HEK293 (cell line): Measurements from ENCODE around the gene TRAF3IP3.

Source experiments
- CTCF ChIA-PET: fragments of 350-600 bp; formaldehyde crosslinking; extraction: SDS; loops from one replicate; lab custom pipeline; 2021; ENCODE audit warnings: antibody characterized with exemption; lab: Yijun Ruan, JAX
- POLR2A ChIA-PET: fragments of 300-600 bp; formaldehyde crosslinking; extraction: SDS; loops from one replicate; lab custom pipeline; 2020; ENCODE audit warnings: antibody characterized with exemption, inconsistent platforms; lab: Yijun Ruan, JAX
- H3K27ac ChIP-seq: fragments of 200-500 bp; sonication (Bioruptor generic); 2 replicates; pipeline ENCODE4 v1.5.1; 2014; ENCODE audit warnings: low read depth, low read length, control low read depth, inconsistent platforms; ENCODE audit errors: extremely low read depth
- H3K36me3 ChIP-seq, 2 experiments: fragments of 200-500 bp in 1 of 2; sonication (Bioruptor generic) in 1 of 2; 1 replicate in 1 of 2; 2 replicates in 1 of 2; pipeline ENCODE4 v1.5.1; 2014 to 2017; ENCODE audit warnings: inconsistent platforms in 2 of 2, low read length in 2 of 2; ENCODE audit not compliant: control insufficient read depth in 2 of 2, insufficient read depth in 1 of 2
- H3K4me1 ChIP-seq: fragments of 200-500 bp; sonication (Bioruptor generic); 2 replicates; pipeline ENCODE4 v1.5.1; 2014; ENCODE audit warnings: mild to moderate bottlenecking, low read length, inconsistent platforms; ENCODE audit not compliant: control insufficient read depth, insufficient read depth
- H3K4me3 ChIP-seq: 2 replicates; pipeline ENCODE4 v1.5.1; 2011; ENCODE audit warnings: low read depth, mild to moderate bottlenecking, control low read depth, low read length, moderate library complexity
- H3K9me3 ChIP-seq: fragments of 200-500 bp; sonication (Bioruptor generic); 2 replicates; pipeline ENCODE4 v1.5.1; 2014; ENCODE audit warnings: low read depth, low read length, inconsistent platforms; ENCODE audit not compliant: control insufficient read depth, insufficient read depth
- HOXA7 ChIP-seq: sonication (generic); formaldehyde crosslinking; IDR thresholded peaks from 2 replicates; pipeline ENCODE4 v1.8.1; 2022; ENCODE audit warnings: missing genetic modification reagents, borderline replicate concordance
- KLF1 ChIP-seq: fragments of 450-650 bp; formaldehyde crosslinking; IDR thresholded peaks from 2 replicates; pipeline ENCODE4 v1.5.1; 2016; ENCODE audit warnings: missing biosample characterization, missing genetic modification characterization
- SALL2 ChIP-seq: fragments of 450-650 bp; formaldehyde crosslinking; IDR thresholded peaks from 2 replicates; pipeline ENCODE4 v1.5.0; 2017; ENCODE audit warnings: missing biosample characterization, mild to moderate bottlenecking, missing genetic modification characterization, borderline replicate concordance
- SETDB1 ChIP-seq: IDR thresholded peaks from one replicate; pipeline ENCODE4 v1.6.1; 2017; ENCODE audit warnings: mild to moderate bottlenecking, low read length, moderate library complexity, mixed read lengths; ENCODE audit not compliant: insufficient read length
- ZBTB1 ChIP-seq: fragments of 450-650 bp; formaldehyde crosslinking; IDR thresholded peaks from 2 replicates; pipeline ENCODE4 v1.5.1; 2016; ENCODE audit warnings: missing biosample characterization, missing genetic modification characterization
- ZBTB21 ChIP-seq: fragments of 450-650 bp; formaldehyde crosslinking; IDR thresholded peaks from 2 replicates; pipeline ENCODE4 v1.5.1; 2017; ENCODE audit warnings: missing biosample characterization, missing genetic modification characterization
- ZBTB44 ChIP-seq: fragments of 450-650 bp; IDR thresholded peaks from 2 replicates; pipeline ENCODE4 v1.5.1; 2018; ENCODE audit warnings: missing biosample characterization, mild to moderate bottlenecking, missing genetic modification characterization
- ZFP69B ChIP-seq: fragments of 450-650 bp; formaldehyde crosslinking; IDR thresholded peaks from 2 replicates; pipeline ENCODE4 v1.5.1; 2016; ENCODE audit warnings: missing biosample characterization, missing genetic modification characterization
- ZNF132 ChIP-seq: fragments of 450-650 bp; formaldehyde crosslinking; IDR thresholded peaks from 2 replicates; pipeline ENCODE4 v1.5.1; 2017; ENCODE audit warnings: missing biosample characterization, missing genetic modification characterization, borderline replicate concordance
- ZNF138 ChIP-seq: fragments of 450-650 bp; formaldehyde crosslinking; IDR thresholded peaks from 2 replicates; pipeline ENCODE4 v1.5.1; 2016; ENCODE audit warnings: missing biosample characterization, missing genetic modification characterization, borderline replicate concordance
- ZNF157 ChIP-seq: fragments of 450-650 bp; formaldehyde crosslinking; IDR thresholded peaks from 2 replicates; pipeline ENCODE4 v1.5.1; 2016; ENCODE audit warnings: missing biosample characterization, missing genetic modification characterization
- ZNF174 ChIP-seq: fragments of 450-650 bp; formaldehyde crosslinking; IDR thresholded peaks from 2 replicates; pipeline ENCODE4 v1.5.0; 2017; ENCODE audit warnings: missing biosample characterization, mild to moderate bottlenecking, missing genetic modification characterization
- ZNF274 ChIP-seq, 2 experiments: fragments of 200-500 bp in 1 of 2; fragments of 450-650 bp in 1 of 2; sonication (Bioruptor generic) in 1 of 2; formaldehyde crosslinking in 1 of 2; IDR thresholded peaks; 2 replicates each; pipeline versions ENCODE4 v1.5.1 to v1.6.1; 2014 to 2016; ENCODE audit warnings: borderline replicate concordance in 1 of 2, inconsistent platforms in 1 of 2, low read length in 1 of 2, missing biosample characterization in 1 of 2, missing genetic modification characterization in 1 of 2
- ZNF280D ChIP-seq: fragments of 450-650 bp; formaldehyde crosslinking; IDR thresholded peaks from 2 replicates; pipeline ENCODE4 v1.5.1; 2016; ENCODE audit warnings: missing biosample characterization, missing genetic modification characterization
- ZNF366 ChIP-seq: fragments of 450-650 bp; formaldehyde crosslinking; conservative IDR thresholded peaks from 2 replicates; pipeline ENCODE4 v1.5.1; 2016; ENCODE audit warnings: missing biosample characterization, missing genetic modification characterization
- ZNF433 ChIP-seq: fragments of 450-650 bp; formaldehyde crosslinking; IDR thresholded peaks from 2 replicates; pipeline ENCODE4 v1.5.1; 2016; ENCODE audit warnings: missing biosample characterization, missing genetic modification characterization, low read depth
- ZNF529 ChIP-seq: fragments of 450-650 bp; formaldehyde crosslinking; IDR thresholded peaks from 2 replicates; pipeline ENCODE4 v1.5.1; 2017; ENCODE audit warnings: missing genetic modification characterization, missing biosample characterization; ENCODE audit not compliant: insufficient replicate concordance
- ZNF560 ChIP-seq: fragments of 450-650 bp; formaldehyde crosslinking; IDR thresholded peaks from 2 replicates; pipeline ENCODE4 v1.5.1; 2017; ENCODE audit warnings: missing biosample characterization, missing genetic modification characterization, borderline replicate concordance
- ZNF571 ChIP-seq: fragments of 450-650 bp; formaldehyde crosslinking; IDR thresholded peaks from 2 replicates; pipeline ENCODE4 v1.5.0; 2017; ENCODE audit warnings: missing biosample characterization, missing genetic modification characterization
- ZNF580 ChIP-seq: fragments of 450-650 bp; formaldehyde crosslinking; IDR thresholded peaks from 2 replicates; pipeline ENCODE4 v1.5.1; 2016; ENCODE audit warnings: missing biosample characterization, missing genetic modification characterization
- ZNF624 ChIP-seq: fragments of 450-650 bp; formaldehyde crosslinking; IDR thresholded peaks from 2 replicates; pipeline ENCODE4 v1.5.1; 2017; ENCODE audit warnings: missing biosample characterization, missing genetic modification characterization
- ZNF639 ChIP-seq: fragments of 450-650 bp; formaldehyde crosslinking; IDR thresholded peaks from 2 replicates; pipeline ENCODE4 v1.5.1; 2016; ENCODE audit warnings: missing biosample characterization, missing genetic modification characterization
- ZNF658 ChIP-seq: fragments of 450-650 bp; formaldehyde crosslinking; IDR thresholded peaks from 2 replicates; pipeline ENCODE4; 2016; ENCODE audit warnings: missing biosample characterization, missing genetic modification characterization
- ZNF670 ChIP-seq: fragments of 450-650 bp; formaldehyde crosslinking; IDR thresholded peaks from 2 replicates; pipeline ENCODE4 v1.5.1; 2016; ENCODE audit warnings: missing biosample characterization, missing genetic modification characterization, low read depth
- ZNF692 ChIP-seq: fragments of 450-650 bp; formaldehyde crosslinking; IDR thresholded peaks from 2 replicates; pipeline ENCODE4 v1.5.1; 2016; ENCODE audit warnings: missing biosample characterization, missing genetic modification characterization

The TRAF3IP3 gene

GRCh38 chr1:209715314-209715713 is 40.5 kb upstream of the TRAF3IP3 start:
- no peaks in the 10 kb centered on the region for H3K4me1 ChIP-seq
- no peaks in the 10 kb centered on the region for H3K36me3 ChIP-seq
- no peak overlapping the region for H3K27ac ChIP-seq
- CTCF ChIA-PET = no interaction called here
- no peaks in the 10 kb centered on the region for H3K9me3 ChIP-seq
- no peak overlapping the region for H3K4me3 ChIP-seq
- POLR2A ChIA-PET = no interaction called here
- TF ChIP-seq ZNF658 (tag by site-specific recombination) (no peak), ZNF639 (no peak), ZNF624 (no peak), ZNF366 (tag by site-specific recombination) (no peak), ZNF274 (IDR thresholded peaks at IDR 0.05; ENCODE audit: low read length) (no peak), ZNF274 (tag by site-specific recombination; IDR thresholded peaks at IDR 0.05; ENCODE audit: borderline replicate concordance) (no peak), ZBTB21 (tag by site-specific recombination) (no peak), ZFP69B (tag by site-specific recombination) (no peak), ZNF157 (tag by site-specific recombination) (no peak), HOXA7 (no peak), SETDB1 (no peak), SALL2 (tag by site-specific recombination) (no peak)

GRCh38 chr1:209717818-209718217 is 38.0 kb upstream of the TRAF3IP3 start:
- no peaks in the 10 kb centered on the region for H3K36me3 ChIP-seq
- no peaks in the 10 kb centered on the region for H3K4me1 ChIP-seq
- ChIA-PET CTCF (no interaction called here), POLR2A (no interaction called here)
- H3K9me3 ChIP-seq = no peaks in the 10 kb centered on the region
- no peak overlapping the region for H3K4me3 ChIP-seq
- H3K27ac ChIP-seq = no peak overlapping the region
- TF ChIP-seq KLF1 (tag by site-specific recombination) = no peak

GRCh38 chr1:209720326-209720725 is 35.5 kb upstream of the TRAF3IP3 start:
- Histone ChIP-seq H3K4me3 (no peak overlapping the region), H3K9me3 (no peaks in the 10 kb centered on the region), H3K27ac (no peak overlapping the region), H3K36me3 (no peaks in the 10 kb centered on the region), H3K4me1 (no peaks in the 10 kb centered on the region)
- ChIA-PET CTCF (interaction anchor here (0.6 kb wide), 1 partner anchor 45 kb away, joined by 3 read pairs; no protein-coding TSS in a partner anchor), POLR2A (no interaction called here)
- no peak for TF ChIP-seq HOXA7
- TF ChIP-seq ZNF560 (tag by site-specific recombination) = no peak
- TF ChIP-seq ZNF580 (tag by site-specific recombination) = no peak
- no peak for TF ChIP-seq ZNF529 (tag by site-specific recombination)
- no peak for TF ChIP-seq ZNF670
- TF ChIP-seq ZNF280D (tag by site-specific recombination) = no peak
- no peak for TF ChIP-seq ZNF138
- TF ChIP-seq ZBTB1 (tag by site-specific recombination) = no peak
- no peak for TF ChIP-seq ZNF132 (tag by site-specific recombination)
- TF ChIP-seq ZNF571 = no peak
- no peak for TF ChIP-seq ZBTB44 (tag by site-specific recombination)
- no peak for TF ChIP-seq ZNF174 (tag by site-specific recombination)
- no peak for TF ChIP-seq ZNF433 (tag by site-specific recombination)
- no peak for TF ChIP-seq ZNF692 (tag by site-specific recombination)
